Astrocyte (in vitro differentiated cells and primary cell): ENCODE measurements around the gene C16orf95.

Experiments
- EZH2 ChIP-seq: IDR thresholded peaks from 2 replicates; pipeline ENCODE4 v1.6.1; 2012; ENCODE audit warnings: mild to moderate bottlenecking, low read length, inconsistent platforms; ENCODE audit not compliant: insufficient read depth
- TF ChIP-seq, protein P1 (sequence below): IDR thresholded peaks from 2 replicates; pipeline ENCODE4 v1.5.1; 2011; ENCODE audit warnings: low read depth, mild to moderate bottlenecking, inconsistent platforms, low read length, moderate library complexity; ENCODE audit not compliant: insufficient read depth

DNA sequence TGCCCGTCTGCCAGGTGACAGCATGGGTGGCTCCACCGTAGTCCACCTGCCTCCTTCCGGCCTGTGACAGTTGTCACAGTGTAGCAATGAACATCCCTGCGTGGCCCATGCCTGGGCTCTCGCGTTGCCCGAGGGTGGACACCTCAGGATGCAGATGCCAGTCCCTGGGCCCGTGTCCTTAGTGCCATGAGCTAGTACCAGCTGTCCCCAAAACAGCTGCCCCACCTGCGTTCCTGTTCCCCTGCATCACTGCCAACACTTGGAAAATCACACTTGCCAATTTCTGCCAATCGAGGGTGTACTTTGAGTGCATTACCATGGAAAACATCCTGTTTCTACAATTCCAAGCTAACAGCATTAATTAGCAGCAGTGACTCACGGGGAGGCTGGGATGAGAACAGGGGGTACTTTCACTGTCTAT is 9.0 kb upstream of the C16orf95 start:
- TF ChIP-seq EZH2, result no peak
- TF ChIP-seq, protein P1, sequence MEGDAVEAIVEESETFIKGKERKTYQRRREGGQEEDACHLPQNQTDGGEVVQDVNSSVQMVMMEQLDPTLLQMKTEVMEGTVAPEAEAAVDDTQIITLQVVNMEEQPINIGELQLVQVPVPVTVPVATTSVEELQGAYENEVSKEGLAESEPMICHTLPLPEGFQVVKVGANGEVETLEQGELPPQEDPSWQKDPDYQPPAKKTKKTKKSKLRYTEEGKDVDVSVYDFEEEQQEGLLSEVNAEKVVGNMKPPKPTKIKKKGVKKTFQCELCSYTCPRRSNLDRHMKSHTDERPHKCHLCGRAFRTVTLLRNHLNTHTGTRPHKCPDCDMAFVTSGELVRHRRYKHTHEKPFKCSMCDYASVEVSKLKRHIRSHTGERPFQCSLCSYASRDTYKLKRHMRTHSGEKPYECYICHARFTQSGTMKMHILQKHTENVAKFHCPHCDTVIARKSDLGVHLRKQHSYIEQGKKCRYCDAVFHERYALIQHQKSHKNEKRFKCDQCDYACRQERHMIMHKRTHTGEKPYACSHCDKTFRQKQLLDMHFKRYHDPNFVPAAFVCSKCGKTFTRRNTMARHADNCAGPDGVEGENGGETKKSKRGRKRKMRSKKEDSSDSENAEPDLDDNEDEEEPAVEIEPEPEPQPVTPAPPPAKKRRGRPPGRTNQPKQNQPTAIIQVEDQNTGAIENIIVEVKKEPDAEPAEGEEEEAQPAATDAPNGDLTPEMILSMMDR, result no peak
